ENCODE measurements around the gene DUSP2. TPM values are rescaled to one million over a fixed set of nuclear protein-coding genes. Genes with fewer than 3 reads are reported as not detected.

DUSP2 gene
- total RNA-seq, 2 experiments from 2014 or later = 311 to 313 TPM

DNA sequence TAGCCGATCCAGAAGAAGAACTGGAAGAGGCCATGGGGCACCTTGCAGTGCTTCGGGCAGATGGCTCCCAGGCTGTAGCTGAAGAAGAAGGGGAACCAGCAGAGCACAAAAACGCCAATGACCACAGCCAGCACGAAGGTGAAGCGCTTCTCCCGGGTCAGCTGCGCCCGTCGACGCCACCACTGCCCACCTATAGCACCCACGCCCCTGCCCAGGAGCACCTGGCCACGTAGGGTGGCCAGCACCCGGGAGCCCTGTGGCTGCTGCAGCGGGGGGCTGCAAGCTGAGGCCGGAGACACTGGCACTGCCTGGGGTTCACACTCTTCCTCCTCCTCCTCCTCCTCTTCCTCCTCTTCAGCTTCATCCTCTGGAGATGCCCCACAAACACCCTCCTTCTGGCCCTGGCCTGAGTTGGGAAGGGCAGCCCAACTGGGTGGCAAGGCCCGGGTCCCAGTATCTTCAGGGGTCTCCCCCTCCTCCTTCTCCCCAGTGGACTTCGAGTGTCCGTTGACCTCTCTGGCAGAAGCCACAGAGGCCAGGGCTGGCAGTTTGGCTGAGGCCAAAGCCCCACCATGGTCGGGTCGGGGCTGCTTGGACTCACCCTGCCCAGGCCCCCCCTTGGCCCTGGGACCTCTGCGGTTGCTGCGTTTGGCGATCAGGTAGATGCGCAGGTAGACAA, 30.2 kb downstream of the DUSP2 start:
- ATAC-seq = no peak
- TF ChIP-seq, protein P1, sequence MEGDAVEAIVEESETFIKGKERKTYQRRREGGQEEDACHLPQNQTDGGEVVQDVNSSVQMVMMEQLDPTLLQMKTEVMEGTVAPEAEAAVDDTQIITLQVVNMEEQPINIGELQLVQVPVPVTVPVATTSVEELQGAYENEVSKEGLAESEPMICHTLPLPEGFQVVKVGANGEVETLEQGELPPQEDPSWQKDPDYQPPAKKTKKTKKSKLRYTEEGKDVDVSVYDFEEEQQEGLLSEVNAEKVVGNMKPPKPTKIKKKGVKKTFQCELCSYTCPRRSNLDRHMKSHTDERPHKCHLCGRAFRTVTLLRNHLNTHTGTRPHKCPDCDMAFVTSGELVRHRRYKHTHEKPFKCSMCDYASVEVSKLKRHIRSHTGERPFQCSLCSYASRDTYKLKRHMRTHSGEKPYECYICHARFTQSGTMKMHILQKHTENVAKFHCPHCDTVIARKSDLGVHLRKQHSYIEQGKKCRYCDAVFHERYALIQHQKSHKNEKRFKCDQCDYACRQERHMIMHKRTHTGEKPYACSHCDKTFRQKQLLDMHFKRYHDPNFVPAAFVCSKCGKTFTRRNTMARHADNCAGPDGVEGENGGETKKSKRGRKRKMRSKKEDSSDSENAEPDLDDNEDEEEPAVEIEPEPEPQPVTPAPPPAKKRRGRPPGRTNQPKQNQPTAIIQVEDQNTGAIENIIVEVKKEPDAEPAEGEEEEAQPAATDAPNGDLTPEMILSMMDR (IDR thresholded peaks at IDR 0.05) = no peak
- ChIA-PET CTCF (interaction anchor here (0.7 to 9.3 kb wide), 5 partner anchors 24 to 122 kb away, joined by 3 to 94 read pairs (median 34); partner anchors contain the start of gene ASTL), POLR2A (no interaction called here)
- Mint-ChIP-seq H3K9me3 (no peaks in the 10 kb centered on the region), H3K36me3 (ENCODE audit: low read depth) (no peaks in the 10 kb centered on the region), H3K4me1 (ENCODE audit: low read depth) (peaks cover 14% of the 10 kb centered on the region), H3K4me3 (peak overlapping the region; percentile 56), H3K27ac (no peak overlapping the region), H3K27me3 (peaks cover 13% of the 10 kb centered on the region)
- DNase-seq = no peak
- intact Hi-C loops (cut with micrococcal nuclease) = no loop called here

DNA sequence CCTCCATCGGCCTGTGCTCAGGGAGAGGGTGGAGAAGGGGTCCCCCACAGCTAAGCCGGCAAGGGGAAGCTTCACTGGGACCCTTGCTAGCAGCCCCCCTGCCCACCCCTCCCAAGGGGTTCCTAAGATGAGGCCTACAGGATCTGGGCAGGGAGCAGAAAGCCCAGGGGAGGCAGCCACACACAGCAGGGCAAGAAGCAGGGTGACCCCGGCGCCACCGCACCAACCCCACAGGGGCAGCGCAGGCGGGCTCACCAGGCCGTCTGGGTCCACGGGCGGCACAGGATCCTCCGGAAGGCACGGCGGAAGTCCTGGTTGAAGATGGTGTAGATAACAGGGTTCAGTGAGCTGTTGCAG, 30.7 kb downstream of the DUSP2 start:
- no peaks in the 10 kb centered on the region for H3K9me3 Mint-ChIP-seq
- no peak overlapping the region for H3K4me3 Mint-ChIP-seq
- TF ChIP-seq, protein P1 (IDR thresholded peaks at IDR 0.05) = no peak
- peaks cover 10% of the 10 kb centered on the region for H3K27me3 Mint-ChIP-seq
- CTCF ChIA-PET = interaction anchor here (2.2 to 9.3 kb wide), 2 partner anchors 28 to 60 kb away, joined by 6 to 94 read pairs; no protein-coding TSS in a partner anchor
- ATAC-seq = no peak
- H3K36me3 Mint-ChIP-seq (ENCODE audit: low read depth) = no peaks in the 10 kb centered on the region
- no peak for DNase-seq
- H3K4me1 Mint-ChIP-seq (ENCODE audit: low read depth) = peaks cover 10% of the 10 kb centered on the region
- H3K27ac Mint-ChIP-seq = no peak overlapping the region
- intact Hi-C loops (cut with micrococcal nuclease) = no loop called here
- POLR2A ChIA-PET = no interaction called here

DNA sequence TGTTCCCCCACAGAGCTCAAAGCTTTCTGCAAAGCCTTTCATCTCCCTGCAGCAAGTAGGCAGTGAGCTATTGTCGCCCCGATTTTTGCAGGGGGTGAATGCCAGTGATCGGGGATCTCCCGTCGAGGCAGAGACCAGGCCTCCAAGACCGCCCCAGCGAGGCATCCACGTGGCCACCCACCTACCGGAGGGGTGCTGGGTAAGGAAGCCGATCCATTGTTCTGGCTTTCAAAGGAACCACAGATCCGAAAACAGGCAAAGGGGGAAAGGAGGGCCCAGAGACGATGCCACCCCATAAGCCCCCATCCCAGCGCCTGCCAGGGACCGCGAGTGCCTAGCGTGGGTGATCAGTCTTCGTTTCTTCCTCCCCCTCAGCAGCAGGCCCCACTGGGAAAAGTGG, 31.3 kb downstream of the DUSP2 start:
- Mint-ChIP-seq H3K36me3 (ENCODE audit: low read depth) (no peaks in the 10 kb centered on the region), H3K9me3 (no peaks in the 10 kb centered on the region), H3K4me3 (no peak overlapping the region), H3K27ac (no peak overlapping the region), H3K4me1 (ENCODE audit: low read depth) (peaks cover 10% of the 10 kb centered on the region), H3K27me3 (peaks cover 9% of the 10 kb centered on the region)
- no peak for ATAC-seq
- no peak for DNase-seq
- ChIA-PET CTCF (interaction anchor here (0.6 to 9.3 kb wide), 9 partner anchors 15 to 293 kb away, joined by 3 to 94 read pairs (median 3); no protein-coding TSS in a partner anchor), POLR2A (no interaction called here)
- intact Hi-C loops (cut with micrococcal nuclease) = no loop called here
- TF ChIP-seq, protein P1 (IDR thresholded peaks at IDR 0.05) = no peak

DNA sequence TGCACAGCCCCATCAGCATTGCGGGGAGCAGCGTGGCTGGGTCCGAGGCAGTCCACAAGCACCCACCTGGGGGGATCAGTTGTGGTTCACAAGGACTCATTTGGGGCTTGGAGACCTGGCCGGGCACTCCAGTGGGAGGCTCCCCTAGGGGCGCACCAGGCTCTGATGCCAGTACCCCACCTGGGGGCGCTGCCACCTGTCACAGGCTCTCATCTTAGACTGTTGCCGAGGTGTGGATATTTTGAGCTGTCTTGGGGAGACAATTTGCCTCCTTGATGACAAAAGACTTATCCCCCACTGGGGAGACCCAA, 31.9 kb downstream of the DUSP2 start:
- Mint-ChIP-seq H3K4me3 (no peak overlapping the region), H3K4me1 (ENCODE audit: low read depth) (peaks cover 10% of the 10 kb centered on the region), H3K27ac (no peak overlapping the region), H3K9me3 (no peaks in the 10 kb centered on the region), H3K36me3 (ENCODE audit: low read depth) (no peaks in the 10 kb centered on the region), H3K27me3 (peaks cover 7% of the 10 kb centered on the region)
- TF ChIP-seq, protein P1 (IDR thresholded peaks at IDR 0.05) = no peak
- CTCF ChIA-PET = interaction anchor here (0.6 to 9.3 kb wide), 11 partner anchors 11 to 294 kb away, joined by 3 to 94 read pairs (median 3); no protein-coding TSS in a partner anchor
- POLR2A ChIA-PET = no interaction called here
- DNase-seq = peak; percentile 66
- ATAC-seq = no peak
- intact Hi-C loops (cut with micrococcal nuclease) = no loop called here

DNA sequence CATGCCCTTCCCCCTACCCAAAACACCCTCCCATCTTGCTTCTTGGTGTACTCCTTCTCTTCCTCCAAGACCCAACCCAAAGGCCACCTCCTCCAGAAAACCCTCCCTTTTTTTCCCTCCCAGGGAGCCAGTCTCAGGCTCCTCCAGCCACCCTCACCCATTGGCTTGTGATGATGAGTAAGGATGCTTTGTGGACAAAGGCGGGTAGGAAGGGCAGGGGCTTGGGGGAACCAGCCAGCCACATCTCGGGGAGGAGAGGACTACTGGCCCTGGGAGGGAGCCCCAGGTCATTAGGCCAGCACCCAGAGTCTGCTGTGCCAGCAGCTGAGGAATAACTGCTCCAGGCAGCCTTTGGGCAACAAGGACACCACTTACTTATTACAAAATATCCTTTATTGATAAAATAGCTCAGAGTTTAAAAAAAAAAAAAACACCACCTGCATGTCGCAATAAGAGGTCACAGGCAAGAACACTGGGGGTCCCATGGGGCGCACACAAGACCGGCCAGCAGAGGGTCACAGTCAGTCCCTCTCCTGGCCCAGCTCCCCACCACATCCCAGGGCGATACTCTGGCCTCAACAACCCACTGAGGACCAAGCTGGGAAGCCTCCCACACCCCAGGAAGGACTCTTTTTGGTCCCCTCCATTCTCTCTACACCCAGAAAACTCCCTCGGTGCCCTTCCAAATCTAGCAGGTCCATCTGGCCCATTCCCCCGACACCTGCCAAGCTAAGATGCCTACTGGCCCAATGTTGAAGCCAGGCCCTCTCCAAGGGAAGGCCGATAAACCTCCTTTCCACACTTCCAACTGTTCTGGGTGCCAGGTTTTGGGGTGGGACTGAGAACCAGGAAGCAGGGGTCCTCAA, 32.5 kb downstream of the DUSP2 start:
- CTCF ChIA-PET = interaction anchor here (1.2 to 9.3 kb wide), 6 partner anchors 11 to 120 kb away, joined by 3 to 94 read pairs (median 5); no protein-coding TSS in a partner anchor
- H3K27ac Mint-ChIP-seq = no peak overlapping the region
- POLR2A ChIA-PET = no interaction called here

More for the DNA sequence above, 32.5 kb downstream of the DUSP2 start:
- DNase-seq = no peak
- peaks cover 9% of the 10 kb centered on the region for H3K4me1 Mint-ChIP-seq (ENCODE audit: low read depth)
- no peaks in the 10 kb centered on the region for H3K9me3 Mint-ChIP-seq
- H3K36me3 Mint-ChIP-seq (ENCODE audit: low read depth) = no peaks in the 10 kb centered on the region
- ATAC-seq = no peak
- H3K27me3 Mint-ChIP-seq = peaks cover 7% of the 10 kb centered on the region
- H3K4me3 Mint-ChIP-seq = no peak overlapping the region
- TF ChIP-seq, protein P1 (IDR thresholded peaks at IDR 0.05) = no peak
- intact Hi-C loops (cut with micrococcal nuclease) = no loop called here

All from activated CD8-positive, alpha-beta T cell treated with anti-CD3 and anti-CD28 coated beads for 36 hours (primary cell).